Measurements from ENCODE around the gene CENPF. TPM values are rescaled to one million over a fixed set of nuclear protein-coding genes. Genes with fewer than 3 reads are reported as not detected.
"Not testable (repeated sequence)": the region's sequence is repeated elsewhere in the genome, so short reads cannot be mapped to it uniquely, and the experiment has no call there.

Gene CENPF
- total and polyA plus RNA-seq, 9 donors: 25.5 to 54.2 (median 40.7) TPM

GRCh38 chr1:214605484-214605883 lies 2.5 kb downstream of the CENPF start:
- not testable (repeated sequence) for H3K27me3 ChIP-seq (ENCODE audit: control insufficient read depth, insufficient read depth, low read length); DNase-seq; H3K36me3 ChIP-seq (ENCODE audit: control insufficient read depth, insufficient read depth, low read length); H3K9me3 ChIP-seq (replicated peaks; ENCODE audit: control insufficient read depth, low read depth, low read length); H3K27ac ChIP-seq (ENCODE audit: low read length); H3K4me3 ChIP-seq (ENCODE audit: low read length); H3K4me1 ChIP-seq (ENCODE audit: control insufficient read depth, insufficient read depth, low read length)
- 98% methylated on average over 22 of the region's 32 CpGs for WGBS (ENCODE audit: insufficient coverage)

GRCh38 chr1:214605933-214606925 lies 3.2 kb downstream of the CENPF start:
- 97% methylated on average over 37 of the region's 63 CpGs for WGBS (ENCODE audit: insufficient coverage)
- not testable (repeated sequence) for H3K4me3 ChIP-seq (ENCODE audit: low read length)

GRCh38 chr1:214607492-214608215 lies 4.7 kb downstream of the CENPF start:
- 96% methylated on average over 12 of the region's 21 CpGs for WGBS (ENCODE audit: insufficient coverage)
- not testable (repeated sequence) for DNase-seq; H3K27ac ChIP-seq (ENCODE audit: low read length); H3K9me3 ChIP-seq (replicated peaks; ENCODE audit: control insufficient read depth, low read depth, low read length); H3K27me3 ChIP-seq (ENCODE audit: control insufficient read depth, insufficient read depth, low read length); H3K4me1 ChIP-seq (ENCODE audit: control insufficient read depth, insufficient read depth, low read length); H3K36me3 ChIP-seq (ENCODE audit: control insufficient read depth, insufficient read depth, low read length); H3K4me3 ChIP-seq (ENCODE audit: low read length)

More at GRCh38 chr1:214605933-214606925, 3.2 kb downstream of the CENPF start:
- H3K36me3 ChIP-seq (ENCODE audit: control insufficient read depth, insufficient read depth, low read length); H3K27ac ChIP-seq (ENCODE audit: low read length); DNase-seq; H3K9me3 ChIP-seq (replicated peaks; ENCODE audit: control insufficient read depth, low read depth, low read length); H3K27me3 ChIP-seq (ENCODE audit: control insufficient read depth, insufficient read depth, low read length); H3K4me1 ChIP-seq (ENCODE audit: control insufficient read depth, insufficient read depth, low read length): not testable (repeated sequence)

- DNase-seq; H3K27me3 ChIP-seq (ENCODE audit: control insufficient read depth, insufficient read depth, low read length); H3K9me3 ChIP-seq (replicated peaks; ENCODE audit: control insufficient read depth, low read depth, low read length); H3K36me3 ChIP-seq (ENCODE audit: control insufficient read depth, insufficient read depth, low read length); H3K27ac ChIP-seq (ENCODE audit: low read length); H3K4me3 ChIP-seq (ENCODE audit: low read length); H3K4me1 ChIP-seq (ENCODE audit: control insufficient read depth, insufficient read depth, low read length): not testable (repeated sequence)
- WGBS (ENCODE audit: insufficient coverage): 96% methylated on average over 43 of the region's 45 CpGs
Observed at GRCh38 chr1:214608216-214608783, 5.3 kb downstream of the CENPF start.

GRCh38 chr1:214608817-214609216 lies 5.8 kb downstream of the CENPF start:
- H3K4me3 ChIP-seq (ENCODE audit: low read length); H3K4me1 ChIP-seq (ENCODE audit: control insufficient read depth, insufficient read depth, low read length); H3K27me3 ChIP-seq (ENCODE audit: control insufficient read depth, insufficient read depth, low read length); H3K27ac ChIP-seq (ENCODE audit: low read length); DNase-seq; H3K9me3 ChIP-seq (replicated peaks; ENCODE audit: control insufficient read depth, low read depth, low read length); H3K36me3 ChIP-seq (ENCODE audit: control insufficient read depth, insufficient read depth, low read length): not testable (repeated sequence)
- WGBS (ENCODE audit: insufficient coverage): 98% methylated on average over 31 of the region's 43 CpGs

- no peaks in the 10 kb centered on the region for H3K4me1 ChIP-seq (ENCODE audit: control insufficient read depth, insufficient read depth, low read length)
- no peak for DNase-seq
- no peaks in the 10 kb centered on the region for H3K9me3 ChIP-seq (replicated peaks; ENCODE audit: control insufficient read depth, low read depth, low read length)
- 100% methylated on average over 1 of the region's 1 CpG for WGBS (ENCODE audit: insufficient coverage)
- H3K27ac ChIP-seq (ENCODE audit: low read length): no peak overlapping the region
- no peaks in the 10 kb centered on the region for H3K27me3 ChIP-seq (ENCODE audit: control insufficient read depth, insufficient read depth, low read length)
- H3K36me3 ChIP-seq (ENCODE audit: control insufficient read depth, insufficient read depth, low read length): peaks cover 6% of the 10 kb centered on the region
- H3K4me3 ChIP-seq (ENCODE audit: low read length): no peak overlapping the region
Observed at GRCh38 chr1:214609692-214610091, 6.7 kb downstream of the CENPF start.

- not testable (repeated sequence) for H3K9me3 ChIP-seq (replicated peaks; ENCODE audit: control insufficient read depth, low read depth, low read length); DNase-seq; H3K36me3 ChIP-seq (ENCODE audit: control insufficient read depth, insufficient read depth, low read length); H3K4me1 ChIP-seq (ENCODE audit: control insufficient read depth, insufficient read depth, low read length); H3K27ac ChIP-seq (ENCODE audit: low read length); H3K27me3 ChIP-seq (ENCODE audit: control insufficient read depth, insufficient read depth, low read length); H3K4me3 ChIP-seq (ENCODE audit: low read length)
Observed at GRCh38 chr1:214610136-214610535, 7.1 kb downstream of the CENPF start.

GRCh38 chr1:214615109-214615508 lies 12.1 kb downstream of the CENPF start:
- Histone ChIP-seq H3K36me3 (ENCODE audit: control insufficient read depth, insufficient read depth, low read length) (peaks cover 8% of the 10 kb centered on the region), H3K4me1 (ENCODE audit: control insufficient read depth, insufficient read depth, low read length) (no peaks in the 10 kb centered on the region), H3K27me3 (ENCODE audit: control insufficient read depth, insufficient read depth, low read length) (no peaks in the 10 kb centered on the region), H3K9me3 (replicated peaks; ENCODE audit: control insufficient read depth, low read depth, low read length) (no peaks in the 10 kb centered on the region), H3K4me3 (ENCODE audit: low read length) (no peak overlapping the region), H3K27ac (ENCODE audit: low read length) (no peak overlapping the region)
- no peak for DNase-seq
- 98% methylated on average over 3 of the region's 6 CpGs for WGBS (ENCODE audit: insufficient coverage)

- Histone ChIP-seq H3K36me3 (ENCODE audit: control insufficient read depth, insufficient read depth, low read length) (peaks cover 11% of the 10 kb centered on the region), H3K9me3 (replicated peaks; ENCODE audit: control insufficient read depth, low read depth, low read length) (no peaks in the 10 kb centered on the region), H3K4me3 (ENCODE audit: low read length) (no peak overlapping the region), H3K4me1 (ENCODE audit: control insufficient read depth, insufficient read depth, low read length) (no peaks in the 10 kb centered on the region), H3K27me3 (ENCODE audit: control insufficient read depth, insufficient read depth, low read length) (no peaks in the 10 kb centered on the region), H3K27ac (ENCODE audit: low read length) (no peak overlapping the region)
- no peak for DNase-seq
- WGBS (ENCODE audit: insufficient coverage): no CpG with 5 or more reads among the region's 3 CpGs
Observed at GRCh38 chr1:214615871-214616270, 12.9 kb downstream of the CENPF start.

GRCh38 chr1:214617246-214617645 lies 14.3 kb downstream of the CENPF start:
- Histone ChIP-seq H3K4me3 (ENCODE audit: low read length) (no peak overlapping the region), H3K4me1 (ENCODE audit: control insufficient read depth, insufficient read depth, low read length) (no peaks in the 10 kb centered on the region), H3K27ac (ENCODE audit: low read length) (no peak overlapping the region), H3K36me3 (ENCODE audit: control insufficient read depth, insufficient read depth, low read length) (peaks cover 17% of the 10 kb centered on the region), H3K9me3 (replicated peaks; ENCODE audit: control insufficient read depth, low read depth, low read length) (no peaks in the 10 kb centered on the region), H3K27me3 (ENCODE audit: control insufficient read depth, insufficient read depth, low read length) (no peaks in the 10 kb centered on the region)
- DNase-seq: no peak
- 100% methylated on average over 1 of the region's 4 CpGs for WGBS (ENCODE audit: insufficient coverage)
